HEK293T (cell line): Measurements from ENCODE around the gene FBXO44.

Experiments
- FOXM1 ChIP-seq: fragments of 450-650 bp; IDR thresholded peaks from 2 replicates; pipeline ENCODE4 v1.6.1; 2017; ENCODE audit warnings: mild to moderate bottlenecking, borderline replicate concordance
- NFRKB ChIP-seq: fragments of 450-650 bp; IDR thresholded peaks from 2 replicates; pipeline ENCODE4 v1.6.1; 2016; ENCODE audit warnings: mild to moderate bottlenecking, moderate library complexity

DNA sequence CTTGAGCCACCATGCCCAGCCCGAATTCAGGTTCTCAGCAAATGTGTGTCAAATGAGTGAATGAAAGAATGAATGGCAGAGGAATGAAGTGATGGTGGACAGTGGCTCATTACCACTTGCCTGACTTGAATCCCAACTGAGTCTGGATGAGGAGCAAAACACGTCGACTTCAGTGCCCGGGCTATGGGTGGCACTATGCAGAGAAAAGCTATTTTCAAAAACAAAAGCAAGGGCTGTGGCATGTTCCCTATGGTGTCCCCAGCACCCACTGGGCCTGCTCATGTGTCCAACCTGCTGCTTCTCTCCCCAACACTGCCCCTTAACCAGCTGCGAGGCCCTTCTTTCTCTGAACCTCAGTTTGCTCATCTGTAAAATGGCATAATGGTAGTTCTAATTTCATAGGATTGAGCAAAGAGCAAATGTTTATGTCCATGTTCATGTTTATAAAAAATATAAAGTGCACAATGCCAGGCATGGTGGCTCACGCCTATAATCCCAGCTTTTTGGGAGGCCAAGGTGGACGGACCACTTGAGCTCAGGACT lies 30.6 kb downstream of the FBXO44 start:
- TF ChIP-seq FOXM1 (no peak), NFRKB (no peak)
